GM08714 (cell line): Measurements from ENCODE around the gene CST3.

Experiments
- H3K4me3 ChIP-seq: fragments of 200-500 bp; sonication (Bioruptor generic); 2 replicates; pipeline ENCODE4 v1.5.1; 2014; ENCODE audit warnings: mild to moderate bottlenecking, low read length, inconsistent platforms
- ZNF274 ChIP-seq: IDR thresholded peaks from 2 replicates; pipeline ENCODE4 v1.6.1; 2012; ENCODE audit warnings: mild to moderate bottlenecking, low read depth, low read length

Gene CST3

GRCh38 chr20:23613676-23614075 lies 24.1 kb downstream of the CST3 start:
- no peak overlapping the region for H3K4me3 ChIP-seq
- no peak for TF ChIP-seq ZNF274

GRCh38 chr20:23612396-23612795 lies 25.4 kb downstream of the CST3 start:
- TF ChIP-seq ZNF274 = no peak
- no peak overlapping the region for H3K4me3 ChIP-seq

- H3K4me3 ChIP-seq = no peak overlapping the region
- no peak for TF ChIP-seq ZNF274
These were observed 28.2 kb downstream of the CST3 start for GRCh38 chr20:23609486-23610109.

- TF ChIP-seq ZNF274 = no peak
- no peak overlapping the region for H3K4me3 ChIP-seq
These were observed 29.4 kb downstream of the CST3 start for GRCh38 chr20:23608251-23608846.

- no peak for TF ChIP-seq ZNF274
- H3K4me3 ChIP-seq = no peak overlapping the region
These were observed 30.1 kb downstream of the CST3 start for GRCh38 chr20:23607497-23608245.

- no peak for TF ChIP-seq ZNF274
- H3K4me3 ChIP-seq = no peak overlapping the region
These were observed 31.1 kb downstream of the CST3 start for GRCh38 chr20:23606652-23607049.

GRCh38 chr20:23605867-23606651 lies 31.7 kb downstream of the CST3 start, which contains the start of gene CST9:
CST9 (minus strand) TSS chr20:23605917; CDS start chr20:23605864, 53 bp downstream.
- TF ChIP-seq ZNF274 = no peak
- no peak within 1 kb of the TSS for H3K4me3 ChIP-seq

GRCh38 chr20:23604306-23604705 lies 33.4 kb downstream of the CST3 start:
- no peak overlapping the region for H3K4me3 ChIP-seq
- TF ChIP-seq ZNF274 = no peak

- H3K4me3 ChIP-seq = no peak overlapping the region
- TF ChIP-seq ZNF274 = no peak
These were observed 34.4 kb downstream of the CST3 start for GRCh38 chr20:23603321-23603720.

GRCh38 chr20:23602699-23603098 lies 35.1 kb downstream of the CST3 start:
- no peak for TF ChIP-seq ZNF274
- no peak overlapping the region for H3K4me3 ChIP-seq

- H3K4me3 ChIP-seq = no peak overlapping the region
- TF ChIP-seq ZNF274 = no peak
These were observed 35.5 kb downstream of the CST3 start for GRCh38 chr20:23602241-23602640.

GRCh38 chr20:23601715-23602114 lies 36.0 kb downstream of the CST3 start:
- no peak overlapping the region for H3K4me3 ChIP-seq
- no peak for TF ChIP-seq ZNF274

GRCh38 chr20:23598481-23598880 lies 39.3 kb downstream of the CST3 start:
- no peak for TF ChIP-seq ZNF274
- H3K4me3 ChIP-seq = no peak overlapping the region

- H3K4me3 ChIP-seq = no peak overlapping the region
- TF ChIP-seq ZNF274 = no peak
These were observed 41.0 kb downstream of the CST3 start for GRCh38 chr20:23596579-23597250.
